Measurements from ENCODE around the gene ABCD3.
"Not testable (repeated sequence)": the region's sequence is repeated elsewhere in the genome, so short reads cannot be mapped to it uniquely, and the experiment has no call there.

ABCD3 gene

DNA sequence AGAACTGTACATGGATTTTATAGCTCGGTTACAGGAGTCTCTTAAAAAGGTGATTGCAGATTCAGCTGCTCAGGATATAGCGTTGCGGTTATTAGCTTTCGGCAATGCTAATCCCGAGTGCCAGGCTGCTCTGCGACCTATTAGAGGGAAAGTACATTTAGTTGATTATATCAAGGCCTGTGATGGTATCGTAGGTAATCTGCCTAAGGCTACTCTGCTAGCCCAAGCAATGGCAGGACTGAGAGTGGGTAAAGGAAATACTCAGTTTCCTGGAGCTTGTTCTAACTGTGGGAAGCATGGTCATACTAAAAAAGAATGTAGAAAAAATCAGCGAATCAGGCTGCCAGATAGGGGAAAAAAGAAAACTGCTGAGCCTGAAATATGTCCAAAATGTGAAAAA is 27.5 kb downstream of the ABCD3 start:
- not testable (repeated sequence) for FAIRE-seq; DNase-seq (ENCODE audit: extremely low spot score, insufficient read length, low read depth)

- not testable (repeated sequence) for FAIRE-seq; DNase-seq (ENCODE audit: extremely low spot score, insufficient read length, low read depth)
These were observed 28.0 kb downstream of the ABCD3 start for GRCh38 chr1:94446177-94446576.

DNA sequence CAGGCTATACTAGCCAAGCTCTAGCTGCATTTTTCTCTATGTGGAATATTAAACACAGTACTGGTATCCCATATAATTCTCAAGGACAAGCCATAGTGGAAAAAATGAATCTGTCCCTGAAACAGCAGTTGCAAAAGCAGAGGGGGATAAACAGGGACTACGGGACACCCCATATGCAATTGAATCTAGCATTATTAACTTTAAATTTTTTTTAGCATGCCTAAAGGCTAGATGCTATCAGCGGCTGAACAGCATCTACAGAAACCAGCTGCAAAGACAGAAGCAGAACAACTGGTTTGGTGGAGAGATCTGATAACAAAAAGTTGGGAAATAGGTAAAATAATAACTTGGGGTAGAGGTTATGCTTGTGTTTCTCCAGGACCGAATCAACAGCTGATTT is 30.6 kb downstream of the ABCD3 start:
- not testable (repeated sequence) for DNase-seq (ENCODE audit: extremely low spot score, insufficient read length, low read depth); FAIRE-seq

DNA sequence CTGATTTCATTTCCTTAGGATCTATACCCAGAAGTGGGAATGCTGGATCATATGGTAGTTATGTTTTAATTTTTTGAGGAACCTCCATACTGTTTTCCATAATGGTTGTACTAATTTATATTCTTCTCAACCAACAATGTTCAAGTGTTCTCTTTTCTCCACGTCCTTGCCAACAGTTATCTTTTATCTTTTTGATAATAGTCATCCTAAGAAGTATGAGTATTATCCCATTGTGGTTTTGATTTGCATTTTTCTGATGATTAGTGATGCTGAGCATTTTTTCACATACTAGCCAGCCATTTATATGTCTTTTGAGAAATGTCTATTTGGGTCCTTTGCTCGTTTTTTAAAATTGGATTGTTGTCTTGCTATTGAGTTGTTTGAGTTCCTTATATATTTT is 38.5 kb downstream of the ABCD3 start:
- no peak for FAIRE-seq
- DNase-seq (ENCODE audit: extremely low spot score, insufficient read length, low read depth), result no peak

GRCh38 chr1:94462606-94463005 is 44.4 kb downstream of the ABCD3 start:
- no peak for DNase-seq (ENCODE audit: extremely low spot score, insufficient read length, low read depth)
- FAIRE-seq, result no peak

- no peak for FAIRE-seq
- DNase-seq (ENCODE audit: extremely low spot score, insufficient read length, low read depth), result no peak
These were observed 45.0 kb downstream of the ABCD3 start for GRCh38 chr1:94463056-94463764.

DNA sequence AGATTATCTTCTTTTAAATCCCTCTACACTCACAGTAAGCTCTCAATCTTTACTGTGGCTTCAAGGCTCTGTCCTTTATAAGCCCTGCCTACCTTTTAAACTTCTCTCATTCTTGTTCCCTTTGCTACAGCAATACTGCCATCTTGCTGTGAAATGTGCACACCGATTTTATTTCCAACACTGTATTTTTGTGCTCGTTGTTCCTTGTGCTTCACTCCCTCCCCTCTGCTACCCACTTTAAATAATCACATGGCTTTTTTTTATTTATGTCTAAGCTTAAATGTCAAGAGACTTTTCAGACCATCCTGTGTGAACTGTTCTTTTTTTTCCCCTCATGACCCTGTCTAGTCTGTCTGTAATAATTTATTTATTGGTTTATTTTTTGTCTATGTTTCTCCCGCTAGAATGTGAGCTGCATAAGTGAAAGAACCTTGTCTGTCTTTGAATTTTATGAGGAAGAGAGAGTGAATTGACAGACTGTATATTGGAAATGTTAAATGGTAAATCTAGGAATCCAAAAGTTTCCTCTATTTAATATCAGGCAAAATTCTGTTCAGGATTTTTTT is 45.7 kb downstream of the ABCD3 start:
- FAIRE-seq (peak; percentile 64), DNase-seq (ENCODE audit: extremely low spot score, insufficient read length, low read depth) (no peak)

DNA sequence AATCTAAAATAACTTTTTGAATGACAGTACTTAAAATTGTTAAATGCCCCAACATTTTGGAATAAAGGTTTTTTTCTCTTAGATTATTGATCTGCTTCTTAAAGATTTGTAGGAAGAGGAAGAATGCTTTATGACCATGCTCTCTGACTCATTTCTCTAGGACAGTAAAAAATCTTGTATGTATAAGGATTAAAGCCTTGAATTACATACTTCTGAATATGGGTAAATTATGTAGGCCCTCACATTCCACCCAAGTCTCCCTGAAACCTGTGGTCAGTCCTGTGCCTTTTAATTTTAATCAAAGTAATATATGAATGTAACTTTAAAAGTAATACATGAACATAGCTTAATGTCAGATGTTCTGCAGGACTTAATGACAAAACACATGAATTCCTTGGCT is 50.5 kb downstream of the ABCD3 start:
- FAIRE-seq, result no peak
- DNase-seq (ENCODE audit: extremely low spot score, insufficient read length, low read depth), result no peak

DNA sequence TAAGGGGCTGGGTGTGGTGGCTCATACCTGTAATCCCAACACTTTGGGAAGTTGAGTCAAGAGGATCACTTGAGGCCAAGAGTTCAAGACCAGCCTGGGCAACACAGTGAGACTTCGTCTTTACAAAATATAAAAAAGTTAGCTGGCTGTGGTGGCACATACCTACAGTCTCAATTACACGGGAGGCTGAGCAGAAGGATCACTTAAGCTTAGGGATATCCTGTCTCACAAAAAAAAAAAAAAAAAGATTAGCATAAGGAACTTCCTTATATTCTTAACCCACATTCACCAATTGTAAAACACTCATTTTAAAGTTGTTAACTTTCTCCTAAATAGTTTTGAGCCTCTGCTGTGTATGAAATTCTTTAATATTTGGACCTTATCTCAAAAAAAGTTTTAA is 53.1 kb downstream of the ABCD3 start:
- FAIRE-seq (no peak), DNase-seq (ENCODE audit: extremely low spot score, insufficient read length, low read depth) (no peak)

- DNase-seq (ENCODE audit: extremely low spot score, insufficient read length, low read depth), result no peak
- FAIRE-seq, result no peak
These were observed 57.0 kb downstream of the ABCD3 start for GRCh38 chr1:94475232-94475631.

DNA sequence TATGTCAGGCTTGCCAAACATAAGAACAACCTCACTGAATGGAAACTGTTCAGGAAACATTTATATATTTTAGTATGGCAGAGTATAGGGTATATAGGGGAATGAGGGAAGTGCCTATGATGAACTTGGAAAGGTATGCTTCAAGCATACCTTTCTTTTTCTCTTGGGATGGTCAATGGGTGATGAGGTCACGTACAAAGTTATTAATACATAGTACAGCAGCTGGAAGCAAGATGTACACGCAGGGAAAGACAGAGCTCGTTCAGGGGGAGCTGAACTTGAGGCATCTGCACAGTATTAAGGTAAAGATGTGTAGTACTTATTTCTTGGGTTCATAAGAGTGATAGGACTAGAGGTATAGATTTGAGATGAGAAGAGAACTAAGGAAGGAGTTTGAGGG is 61.5 kb downstream of the ABCD3 start:
- DNase-seq (ENCODE audit: extremely low spot score, insufficient read length, low read depth) (no peak), FAIRE-seq (no peak)

GRCh38 chr1:94481473-94481933 is 63.3 kb downstream of the ABCD3 start:
- FAIRE-seq (peak; percentile 72), DNase-seq (ENCODE audit: extremely low spot score, insufficient read length, low read depth) (peak; percentile 14)

- no peak for DNase-seq (ENCODE audit: extremely low spot score, insufficient read length, low read depth)
- no peak for FAIRE-seq
These were observed 68.8 kb downstream of the ABCD3 start for GRCh38 chr1:94486990-94487389.

- FAIRE-seq (no peak), DNase-seq (ENCODE audit: extremely low spot score, insufficient read length, low read depth) (no peak)
These were observed 72.4 kb downstream of the ABCD3 start for GRCh38 chr1:94490556-94490955.

GRCh38 chr1:94496076-94496755 is 78.0 kb downstream of the ABCD3 start:
- no peak for DNase-seq (ENCODE audit: extremely low spot score, insufficient read length, low read depth)
- no peak for FAIRE-seq

GRCh38 chr1:94501426-94501825 is 83.2 kb downstream of the ABCD3 start:
- FAIRE-seq, result no peak
- no peak for DNase-seq (ENCODE audit: extremely low spot score, insufficient read length, low read depth)

DNA sequence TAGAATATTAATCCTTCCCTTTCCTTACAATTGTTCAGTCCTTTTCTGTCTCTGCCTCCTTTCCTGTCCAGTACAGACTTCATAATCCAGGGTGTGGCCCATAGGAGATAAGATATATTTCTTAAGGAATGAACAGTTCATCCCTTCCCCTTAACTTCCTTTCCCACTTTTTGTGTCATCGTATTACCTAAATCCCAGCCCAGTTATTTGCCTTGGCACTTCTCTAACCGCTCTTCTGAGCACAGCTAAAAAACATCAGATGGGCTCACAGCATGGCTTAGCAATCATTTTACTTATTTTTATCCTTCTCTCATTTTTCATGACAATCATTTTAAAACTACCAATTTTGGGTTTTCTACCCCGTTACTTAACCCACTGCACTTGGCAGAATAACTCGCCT is 83.7 kb downstream of the ABCD3 start:
- FAIRE-seq (no peak), DNase-seq (ENCODE audit: extremely low spot score, insufficient read length, low read depth) (no peak)

DNA sequence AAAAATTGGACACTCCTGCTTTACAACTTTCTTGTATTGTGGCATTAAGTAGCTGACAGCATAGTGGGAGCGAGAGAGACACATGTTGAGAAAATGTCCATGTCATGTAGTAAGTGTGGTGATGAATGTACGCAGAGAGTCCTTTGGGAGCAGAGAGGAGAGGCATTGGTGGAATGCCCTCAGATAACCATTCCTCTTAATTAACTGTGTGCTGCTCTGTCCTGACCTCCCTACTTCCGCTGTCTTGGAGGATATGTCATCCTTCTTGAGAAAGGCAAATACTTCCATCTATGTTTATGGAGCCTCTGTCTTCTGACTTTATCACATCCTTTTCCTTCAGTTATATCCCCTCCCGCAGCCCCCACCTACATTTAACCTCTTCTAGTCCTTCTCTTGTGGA is 85.0 kb downstream of the ABCD3 start:
- no peak for DNase-seq (ENCODE audit: extremely low spot score, insufficient read length, low read depth)
- no peak for FAIRE-seq

DNA sequence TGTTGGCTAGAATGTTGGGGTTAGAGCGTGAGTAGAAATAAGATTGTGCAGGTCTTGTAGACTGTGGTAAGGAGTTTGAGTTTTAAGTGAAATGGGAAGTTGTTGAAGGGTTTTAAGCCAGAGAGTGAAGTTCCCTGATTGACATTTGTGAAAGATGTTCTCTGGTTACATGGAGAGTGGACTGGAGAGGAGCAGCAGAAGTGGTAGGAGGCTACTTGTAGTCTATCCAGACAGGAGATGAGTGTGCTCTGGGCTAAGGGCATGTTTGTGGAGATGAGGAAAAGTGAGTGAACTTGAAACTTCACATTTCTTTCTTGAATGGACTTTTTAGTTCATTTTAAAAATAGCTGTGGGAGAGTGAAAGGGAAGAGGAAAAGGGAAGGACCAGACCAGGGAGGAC is 86.4 kb downstream of the ABCD3 start:
- DNase-seq (ENCODE audit: extremely low spot score, insufficient read length, low read depth), result no peak
- no peak for FAIRE-seq

DNA sequence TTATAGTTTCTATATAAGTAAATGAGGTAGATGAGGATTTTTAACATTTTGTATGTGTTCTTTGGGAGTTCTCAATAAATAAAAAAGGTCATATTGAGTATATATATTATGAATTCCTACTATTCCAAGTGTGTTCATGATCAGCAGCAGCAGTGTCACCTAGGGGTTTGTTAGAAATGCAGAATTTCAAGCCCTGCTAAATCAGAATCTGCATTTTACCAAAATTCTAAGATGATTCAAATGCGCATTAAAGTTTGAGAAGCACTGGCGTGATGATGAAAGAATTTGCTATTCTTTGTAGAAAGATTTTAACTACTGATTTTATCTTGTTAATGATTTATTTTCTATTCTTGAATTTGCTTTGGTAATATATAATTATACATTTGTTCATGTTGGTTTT is 94.6 kb downstream of the ABCD3 start:
- FAIRE-seq (no peak), DNase-seq (ENCODE audit: extremely low spot score, insufficient read length, low read depth) (no peak)

DNA sequence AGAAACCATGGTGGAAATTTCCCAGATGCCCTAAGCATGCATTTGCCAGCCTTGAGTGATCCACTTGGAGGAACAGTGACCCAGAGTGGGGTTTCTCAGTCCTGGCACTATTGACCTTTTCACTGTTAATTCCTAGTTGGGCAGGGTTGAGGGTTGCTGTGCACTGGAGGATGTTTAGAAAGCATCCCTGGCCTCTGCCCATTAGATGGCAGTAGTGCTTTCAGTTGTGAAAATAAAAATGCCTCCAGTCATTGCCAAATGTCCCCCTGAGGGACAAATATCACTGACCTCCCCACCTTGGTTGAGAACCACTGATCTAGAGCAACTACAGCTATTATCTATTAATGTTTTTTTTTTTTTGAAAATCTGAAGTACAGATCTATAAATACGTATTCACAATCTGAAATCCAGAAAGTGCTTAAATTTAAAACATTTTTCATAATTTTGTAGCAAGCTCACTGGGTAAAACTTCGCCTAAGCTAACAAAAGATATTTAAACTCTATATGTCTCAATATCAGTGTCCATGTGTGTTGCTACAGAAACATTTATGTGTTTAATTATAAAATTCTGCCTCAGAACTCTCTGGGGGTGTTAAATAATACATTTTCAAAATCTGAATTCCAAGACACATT is 96.0 kb downstream of the ABCD3 start:
- FAIRE-seq, result peak; percentile 36
- DNase-seq (ENCODE audit: extremely low spot score, insufficient read length, low read depth), result no peak
